KOPT-K1 (cell line): ENCODE data around the gene WSCD2.

ENCODE experiments used
- H3K27ac ChIP-seq: fragments of 200-600 bp; sonication (generic); 2 replicates; pipeline ENCODE4 v1.5.1; 2016; ENCODE audit warnings: antibody characterized with exemption, mild to moderate bottlenecking, low read depth, low read length; ENCODE audit not compliant: poor library complexity, severe bottlenecking
- H3K36me3 ChIP-seq: fragments of 200-600 bp; sonication (generic); 2 replicates; pipeline ENCODE4 v1.5.1; 2017; ENCODE audit warnings: antibody characterized with exemption, mild to moderate bottlenecking, low read length, moderate library complexity; ENCODE audit not compliant: insufficient read depth
- H3K9me3 ChIP-seq: fragments of 200-600 bp; sonication (generic); 2 replicates; pipeline ENCODE4 v1.5.1; 2017; ENCODE audit warnings: antibody characterized with exemption, low read length, mild to moderate bottlenecking; ENCODE audit not compliant: insufficient read depth, poor library complexity, severe bottlenecking

WSCD2 gene

GRCh38 chr12:108117902-108118301, 11.2 kb upstream of the WSCD2 start:
- H3K27ac ChIP-seq: no peak overlapping the region

GRCh38 chr12:108119126-108119973, 9.7 kb upstream of the WSCD2 start:
- Histone ChIP-seq H3K27ac (no peak overlapping the region), H3K36me3 (no peaks in the 10 kb centered on the region), H3K9me3 (no peaks in the 10 kb centered on the region)

More at GRCh38 chr12:108117902-108118301, 11.2 kb upstream of the WSCD2 start:
- H3K9me3 ChIP-seq: no peaks in the 10 kb centered on the region
- no peaks in the 10 kb centered on the region for H3K36me3 ChIP-seq

GRCh38 chr12:108119974-108120862, 8.9 kb upstream of the WSCD2 start:
- Histone ChIP-seq H3K9me3 (no peaks in the 10 kb centered on the region), H3K36me3 (no peaks in the 10 kb centered on the region), H3K27ac (no peak overlapping the region)

GRCh38 chr12:108120863-108121165, 8.3 kb upstream of the WSCD2 start:
- H3K27ac ChIP-seq: no peak overlapping the region
- H3K36me3 ChIP-seq: no peaks in the 10 kb centered on the region
- H3K9me3 ChIP-seq: no peaks in the 10 kb centered on the region

GRCh38 chr12:108121320-108121719, 7.8 kb upstream of the WSCD2 start:
- H3K9me3 ChIP-seq: no peaks in the 10 kb centered on the region
- H3K27ac ChIP-seq: no peak overlapping the region
- H3K36me3 ChIP-seq: no peaks in the 10 kb centered on the region

GRCh38 chr12:108121728-108122471, 7.2 kb upstream of the WSCD2 start:
- H3K9me3 ChIP-seq: no peaks in the 10 kb centered on the region
- H3K27ac ChIP-seq: no peak overlapping the region
- H3K36me3 ChIP-seq: no peaks in the 10 kb centered on the region

GRCh38 chr12:108122644-108123043, 6.4 kb upstream of the WSCD2 start:
- Histone ChIP-seq H3K36me3 (no peaks in the 10 kb centered on the region), H3K9me3 (no peaks in the 10 kb centered on the region), H3K27ac (no peak overlapping the region)

GRCh38 chr12:108123402-108123801, 5.7 kb upstream of the WSCD2 start:
- Histone ChIP-seq H3K36me3 (no peaks in the 10 kb centered on the region), H3K27ac (no peak overlapping the region), H3K9me3 (no peaks in the 10 kb centered on the region)

GRCh38 chr12:108125073-108125472, 4.0 kb upstream of the WSCD2 start:
- H3K27ac ChIP-seq: no peak overlapping the region
- no peaks in the 10 kb centered on the region for H3K36me3 ChIP-seq
- H3K9me3 ChIP-seq: no peaks in the 10 kb centered on the region

GRCh38 chr12:108126212-108126611, 2.9 kb upstream of the WSCD2 start:
- H3K27ac ChIP-seq: no peak overlapping the region
- H3K9me3 ChIP-seq: no peaks in the 10 kb centered on the region
- H3K36me3 ChIP-seq: no peaks in the 10 kb centered on the region

GRCh38 chr12:108126990-108127501, 2.0 kb upstream of the WSCD2 start:
- no peaks in the 10 kb centered on the region for H3K36me3 ChIP-seq
- no peaks in the 10 kb centered on the region for H3K9me3 ChIP-seq
- no peak overlapping the region for H3K27ac ChIP-seq

- H3K27ac ChIP-seq: no peak overlapping the region
- H3K36me3 ChIP-seq: no peaks in the 10 kb centered on the region
- no peaks in the 10 kb centered on the region for H3K9me3 ChIP-seq
Measured at GRCh38 chr12:108127654-108128053, 1.4 kb upstream of the WSCD2 start.

- H3K9me3 ChIP-seq: no peaks in the 10 kb centered on the region
- no peaks in the 10 kb centered on the region for H3K36me3 ChIP-seq
- no peak overlapping the region for H3K27ac ChIP-seq
Measured at GRCh38 chr12:108128221-108129016, 669 bp upstream of the WSCD2 start.

GRCh38 chr12:108131035-108131434, 1.9 kb downstream of the WSCD2 start:
- Histone ChIP-seq H3K36me3 (no peaks in the 10 kb centered on the region), H3K27ac (no peak overlapping the region), H3K9me3 (no peaks in the 10 kb centered on the region)
